KMS-11 (cell line): Measurements from ENCODE around the gene SLC38A1.
A peak's percentile ranks its signal among the peaks of the same experiment; 100 is the strongest.

Experiments
- H2AFZ ChIP-seq: fragments of 200-600 bp; sonication (generic); 2 replicates; pipeline ENCODE4 v1.6.1; 2016; ENCODE audit warnings: antibody characterized with exemption, mixed run types, low read depth
- H3K27ac ChIP-seq: fragments of 200-600 bp; sonication (generic); 2 replicates; pipeline ENCODE4 v1.6.1; 2016; ENCODE audit warnings: mild to moderate bottlenecking, mixed run types
- H3K27me3 ChIP-seq: fragments of 200-600 bp; sonication (generic); 2 replicates; pipeline ENCODE4 v1.6.1; 2017; ENCODE audit warnings: mild to moderate bottlenecking, low read depth, mixed run types, moderate library complexity; ENCODE audit not compliant: insufficient read depth
- H3K36me3 ChIP-seq: fragments of 200-600 bp; sonication (generic); 2 replicates; pipeline ENCODE4 v1.6.1; 2017; ENCODE audit warnings: mild to moderate bottlenecking, mixed run types; ENCODE audit not compliant: insufficient read depth
- H3K4me1 ChIP-seq: fragments of 200-600 bp; sonication (generic); 2 replicates; pipeline ENCODE4 v1.6.1; 2016; ENCODE audit warnings: mild to moderate bottlenecking, low read depth, mixed run types; ENCODE audit not compliant: poor library complexity, severe bottlenecking
- H3K4me2 ChIP-seq: fragments of 200-600 bp; sonication (generic); 2 replicates; pipeline ENCODE4 v1.7.0; 2016; ENCODE audit warnings: mild to moderate bottlenecking, mixed run types
- H3K4me3 ChIP-seq: fragments of 200-600 bp; sonication (generic); IDR thresholded peaks from 2 replicates; pipeline ENCODE4 v1.6.1; 2017; ENCODE audit warnings: low read depth, low read length, mixed read lengths; ENCODE audit not compliant: insufficient read depth
- H3K79me2 ChIP-seq: fragments of 200-600 bp; sonication (generic); 2 replicates; pipeline ENCODE4 v1.6.1; 2016; ENCODE audit warnings: low read depth, mixed run types; ENCODE audit not compliant: insufficient read depth
- H3K9ac ChIP-seq: fragments of 200-600 bp; sonication (generic); 2 replicates; pipeline ENCODE4 v1.6.1; 2016; ENCODE audit warnings: mild to moderate bottlenecking, mixed run types
- H4K20me1 ChIP-seq: fragments of 200-600 bp; sonication (generic); 2 replicates; pipeline ENCODE4 v1.6.1; 2016; ENCODE audit warnings: mild to moderate bottlenecking, mixed run types; ENCODE audit not compliant: insufficient read depth
- CTCF ChIP-seq: fragments of 200-600 bp; sonication (generic); conservative IDR thresholded peaks from 2 replicates; pipeline ENCODE4 v1.6.1; 2017; ENCODE audit warnings: low read depth, mild to moderate bottlenecking, antibody characterized with exemption, low read length, moderate library complexity, mixed read lengths

Gene SLC38A1

GRCh38 chr12:46268583-46269428 lies at the start of gene SLC38A1:
TSS of gene SLC38A1 (minus strand) at chr12:46269043. CDS start at chr12:46239800, 29,243 bp downstream.
- Histone ChIP-seq H4K20me1 (peaks cover 23% of the 10 kb centered on the region), H3K36me3 (no peaks in the 10 kb centered on the region), H3K4me2 (peak within 1 kb of the TSS; percentile 79), H3K4me1 (peaks cover 29% of the 10 kb centered on the region), H3K27me3 (no peaks in the 10 kb centered on the region), H3K4me3 (no peak within 1 kb of the TSS), H2AFZ (peak within 1 kb of the TSS; percentile 86), H3K9ac (peak within 1 kb of the TSS; percentile 98), H3K27ac (peak within 1 kb of the TSS; percentile 92), H3K79me2 (peaks cover 47% of the 10 kb centered on the region)
- TF ChIP-seq CTCF = no peak

GRCh38 chr12:46318037-46318436 lies 49.2 kb upstream of the SLC38A1 start:
- H3K27ac ChIP-seq = no peak overlapping the region
- H3K9ac ChIP-seq = no peak overlapping the region
- H3K36me3 ChIP-seq = no peaks in the 10 kb centered on the region
- H3K79me2 ChIP-seq = no peaks in the 10 kb centered on the region
- no peak overlapping the region for H3K4me2 ChIP-seq
- H2AFZ ChIP-seq = no peak overlapping the region
- H4K20me1 ChIP-seq = no peaks in the 10 kb centered on the region
- no peak overlapping the region for H3K4me3 ChIP-seq
- no peaks in the 10 kb centered on the region for H3K27me3 ChIP-seq
- H3K4me1 ChIP-seq = no peaks in the 10 kb centered on the region
- no peak for TF ChIP-seq CTCF

- no peak overlapping the region for H3K4me2 ChIP-seq
Observed at GRCh38 chr12:46304070-46304469, 35.2 kb upstream of the SLC38A1 start.

GRCh38 chr12:46303039-46303666 lies 34.3 kb upstream of the SLC38A1 start:
- no peak overlapping the region for H3K4me3 ChIP-seq
- no peak overlapping the region for H2AFZ ChIP-seq
- H4K20me1 ChIP-seq = no peaks in the 10 kb centered on the region
- H3K36me3 ChIP-seq = no peaks in the 10 kb centered on the region
- H3K27me3 ChIP-seq = no peaks in the 10 kb centered on the region
- H3K9ac ChIP-seq = no peak overlapping the region
- no peaks in the 10 kb centered on the region for H3K4me1 ChIP-seq
- H3K4me2 ChIP-seq = no peak overlapping the region
- H3K79me2 ChIP-seq = no peaks in the 10 kb centered on the region
- peak; percentile 70 for TF ChIP-seq CTCF
- H3K27ac ChIP-seq = no peak overlapping the region

More at GRCh38 chr12:46304070-46304469, 35.2 kb upstream of the SLC38A1 start:
- H3K27ac ChIP-seq = no peak overlapping the region
- no peak overlapping the region for H3K9ac ChIP-seq
- H3K4me3 ChIP-seq = no peak overlapping the region
- no peaks in the 10 kb centered on the region for H3K27me3 ChIP-seq
- no peaks in the 10 kb centered on the region for H3K79me2 ChIP-seq
- no peaks in the 10 kb centered on the region for H4K20me1 ChIP-seq
- H3K36me3 ChIP-seq = no peaks in the 10 kb centered on the region
- no peak overlapping the region for H2AFZ ChIP-seq
- no peaks in the 10 kb centered on the region for H3K4me1 ChIP-seq
- TF ChIP-seq CTCF = no peak
